Measurements from ENCODE around the gene GULP1.

The GULP1 gene

GRCh38 chr2:188256420-188256819 lies 35.3 kb upstream of the GULP1 start:
- in situ Hi-C loops (cut with HindIII; ENCODE audit: low sequenced_read_pairs): no loop called here
- no peak for TF ChIP-seq CTCF (IDR thresholded peaks at IDR 0.05; ENCODE audit: low read depth, low read length)
- H3K4me3 ChIP-seq (ENCODE audit: low read depth, low read length): no peak overlapping the region
- no peak for DNase-seq (ENCODE audit: low read depth, low spot score)

- H3K4me3 ChIP-seq (ENCODE audit: low read depth, low read length): no peak overlapping the region
- DNase-seq (ENCODE audit: low read depth, low spot score): no peak
- TF ChIP-seq CTCF (IDR thresholded peaks at IDR 0.05; ENCODE audit: low read depth, low read length): no peak
- in situ Hi-C loops (cut with HindIII; ENCODE audit: low sequenced_read_pairs): no loop called here
Observed at GRCh38 chr2:188265315-188265714, 26.4 kb upstream of the GULP1 start.

DNA sequence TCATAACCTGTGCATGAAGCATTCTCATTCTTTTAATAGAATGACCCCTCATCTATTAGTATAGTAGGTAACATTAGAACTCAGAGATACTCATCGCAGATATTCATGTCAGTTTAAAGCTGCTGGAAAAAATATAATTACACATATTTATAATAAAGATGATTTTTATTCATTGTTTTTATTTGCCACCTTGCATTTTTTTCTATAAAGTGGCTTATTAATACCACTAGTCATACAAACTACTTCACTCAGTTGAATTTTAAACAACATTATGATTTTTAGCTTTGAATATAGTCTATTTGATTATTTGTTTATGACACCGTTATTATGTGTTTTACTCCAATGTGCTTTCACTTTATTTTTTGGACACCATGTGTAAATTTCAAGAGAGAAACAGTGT lies 23.9 kb upstream of the GULP1 start:
- in situ Hi-C loops (cut with HindIII; ENCODE audit: low sequenced_read_pairs): no loop called here

DNA sequence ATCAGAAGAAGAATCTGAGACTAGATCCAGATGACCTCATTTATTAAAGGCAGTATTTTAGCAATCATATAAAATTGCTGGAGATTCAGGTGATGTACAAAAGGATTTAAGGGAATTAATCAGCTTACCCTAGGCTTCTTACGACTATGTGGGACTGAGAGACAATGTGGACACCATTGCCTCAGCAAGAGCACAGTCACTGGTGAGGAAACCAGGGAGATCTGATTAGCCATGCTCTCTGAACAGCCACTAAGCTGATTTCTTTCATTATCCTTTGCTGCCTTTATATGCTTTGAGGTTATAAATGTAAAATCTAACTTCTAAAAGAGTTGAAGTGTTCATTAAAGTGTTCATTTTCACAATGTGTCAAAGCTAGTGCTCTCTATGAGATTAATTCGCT lies 22.7 kb upstream of the GULP1 start:
- no peak overlapping the region for H3K4me3 ChIP-seq (ENCODE audit: low read depth, low read length)
- in situ Hi-C loops (cut with HindIII; ENCODE audit: low sequenced_read_pairs): no loop called here
- no peak for TF ChIP-seq CTCF (IDR thresholded peaks at IDR 0.05; ENCODE audit: low read depth, low read length)
- no peak for DNase-seq (ENCODE audit: low read depth, low spot score)

More for the DNA sequence above, 23.9 kb upstream of the GULP1 start:
- TF ChIP-seq CTCF (IDR thresholded peaks at IDR 0.05; ENCODE audit: low read depth, low read length): no peak
- no peak overlapping the region for H3K4me3 ChIP-seq (ENCODE audit: low read depth, low read length)
- no peak for DNase-seq (ENCODE audit: low read depth, low spot score)

- in situ Hi-C loops (cut with HindIII; ENCODE audit: low sequenced_read_pairs): no loop called here
- no peak overlapping the region for H3K4me3 ChIP-seq (ENCODE audit: low read depth, low read length)
- DNase-seq (ENCODE audit: low read depth, low spot score): no peak
- no peak for TF ChIP-seq CTCF (IDR thresholded peaks at IDR 0.05; ENCODE audit: low read depth, low read length)
Observed at GRCh38 chr2:188272121-188272520, 19.6 kb upstream of the GULP1 start.

GRCh38 chr2:188274274-188274673 lies 17.4 kb upstream of the GULP1 start:
- TF ChIP-seq CTCF (IDR thresholded peaks at IDR 0.05; ENCODE audit: low read depth, low read length): no peak
- no peak for DNase-seq (ENCODE audit: low read depth, low spot score)
- H3K4me3 ChIP-seq (ENCODE audit: low read depth, low read length): no peak overlapping the region
- in situ Hi-C loops (cut with HindIII; ENCODE audit: low sequenced_read_pairs): no loop called here

DNA sequence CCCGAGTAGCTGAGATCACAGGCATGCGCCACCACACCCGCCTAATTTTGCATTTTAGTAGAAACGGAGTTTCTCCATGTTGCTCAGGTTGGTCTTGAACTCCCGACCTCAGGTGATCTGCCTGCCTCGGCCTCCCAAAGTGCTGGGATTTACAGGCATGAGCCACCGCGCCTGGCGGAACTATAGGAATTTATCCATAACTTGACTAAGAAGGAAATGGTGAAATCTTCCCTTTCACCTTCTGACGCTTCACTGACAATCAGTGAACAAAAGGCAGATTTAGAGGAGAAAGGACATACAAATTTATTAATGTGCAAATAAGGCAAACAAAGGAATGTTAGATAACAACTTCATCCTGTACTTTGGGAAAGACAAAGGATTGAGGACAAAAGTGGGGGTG lies 15.4 kb upstream of the GULP1 start:
- DNase-seq (ENCODE audit: low read depth, low spot score): no peak
- in situ Hi-C loops (cut with HindIII; ENCODE audit: low sequenced_read_pairs): no loop called here
- H3K4me3 ChIP-seq (ENCODE audit: low read depth, low read length): no peak overlapping the region
- TF ChIP-seq CTCF (IDR thresholded peaks at IDR 0.05; ENCODE audit: low read depth, low read length): no peak
